ENCODE data around the gene AGO3. TPM values are rescaled to one million over a fixed set of nuclear protein-coding genes. Genes with fewer than 3 reads are reported as not detected.

Gene AGO3
- total and polyA plus RNA-seq, 10 of the 15 experiments (the other 5 are each of a cell fraction or from before 2014, with no cell fraction given) = 3.9 to 35.2 (median 12.5) TPM

DNA sequence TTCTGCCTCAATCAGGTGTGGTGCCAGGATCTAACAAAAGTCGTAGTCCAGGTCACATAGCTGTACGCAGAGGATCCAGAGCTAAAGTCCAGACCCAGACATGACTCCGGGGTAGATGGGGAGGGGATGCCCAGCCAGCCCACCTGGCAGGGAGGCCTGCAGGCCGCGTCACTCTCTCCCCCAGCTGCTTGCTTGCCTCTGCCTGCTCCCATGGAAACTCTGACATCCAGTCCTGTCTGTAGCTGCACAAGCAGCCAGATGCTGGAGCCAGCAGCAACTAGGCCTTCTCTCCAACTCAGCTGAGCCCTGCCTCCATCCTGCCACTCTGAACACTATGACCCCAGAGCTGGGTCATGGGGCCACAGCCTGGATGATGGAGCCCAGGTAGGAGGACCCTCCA lies 186.0 kb downstream of the AGO3 start:
- POLR2A ChIA-PET = no interaction called here
- Histone ChIP-seq H4K20me1 (ENCODE audit: control insufficient read depth, insufficient read depth) (no peaks in the 10 kb centered on the region), H3K79me2 (ENCODE audit: control insufficient read depth, insufficient read depth, low read length) (no peaks in the 10 kb centered on the region), H2AFZ (ENCODE audit: control insufficient read depth, low read depth, low read length) (no peak overlapping the region), H3K4me1 (ENCODE audit: control insufficient read depth, insufficient read depth, low read length) (no peaks in the 10 kb centered on the region), H3K4me3 (no peak overlapping the region), H3K27ac (ENCODE audit: control insufficient read depth, insufficient read depth) (no peak overlapping the region), H3K27me3 (replicated peaks in 1 of 2; ENCODE audit: control insufficient read depth in 2 of 2, insufficient read depth in 2 of 2, low read length in 1 of 2) (no peaks in the 10 kb centered on the region; a peak in 2 of 4 replicates), H3K36me3 (ENCODE audit: control insufficient read depth in 2 of 2, insufficient read depth in 2 of 2, low read length in 1 of 2) (no peaks in the 10 kb centered on the region), H3K9ac (ENCODE audit: control insufficient read depth, insufficient read depth, low read length) (no peak overlapping the region), H3K4me2 (ENCODE audit: control insufficient read depth, insufficient read depth) (no peak overlapping the region), H3K9me3 (replicated peaks; ENCODE audit: control insufficient read depth, insufficient read depth, low read length) (no peaks in the 10 kb centered on the region)
- CTCF ChIA-PET = interaction anchor here (1.0 kb wide), 1 partner anchor 18 kb away, joined by 4 read pairs; no protein-coding TSS in a partner anchor
- in situ Hi-C loops (cut with MboI) = no loop called here
- SMC1A ChIA-PET (ENCODE audit: uncharacterized antibody, unreplicated experiment) = interaction anchor here (1.0 kb wide), 1 partner anchor 18 kb away, joined by 3 read pairs; no protein-coding TSS in a partner anchor
- WGBS (ENCODE audit: insufficient coverage, insufficient replicate concordance, low lambda C conversion rate, missing lambda C conversion rate) = 51% methylated on average over 5 of the region's 5 CpGs
- ATAC-seq = no peak
- BruUV-seq (replicated peaks) = no TSS peak
- intact Hi-C loops (cut with micrococcal nuclease; ENCODE audit: unreplicated experiment) = no loop called here
- RAD21 ChIA-PET (ENCODE audit: unreplicated experiment) = interaction anchor here (0.9 to 1.3 kb wide), 3 partner anchors 14 to 71 kb away, joined by 3 to 4 read pairs (median 3); no protein-coding TSS in a partner anchor
- FAIRE-seq = no peak
- no peak for DNase-seq (ENCODE audit: low read depth, low spot score)
- TF ChIP-seq CEBPZ (IDR thresholded peaks at IDR 0.05; ENCODE audit: low read depth, low read length) = no peak
- TF ChIP-seq STAT1 (conservative IDR thresholded peaks at IDR 0.05) = no peak
- TF ChIP-seq NFXL1 (IDR thresholded peaks at IDR 0.05; ENCODE audit: borderline replicate concordance) = no peak
- TF ChIP-seq BCLAF1 (IDR thresholded peaks at IDR 0.05) = no peak
- no peak for TF ChIP-seq SMC3 (IDR thresholded peaks at IDR 0.05; ENCODE audit: borderline replicate concordance, low read length)
- no peak for TF ChIP-seq ZNF622 (IDR thresholded peaks at IDR 0.05)
- TF ChIP-seq EZH2 (IDR thresholded peaks at IDR 0.05; ENCODE audit: borderline replicate concordance, control insufficient read depth, low read depth, low read length) = no peak
- TF ChIP-seq GATAD2B (conservative IDR thresholded peaks at IDR 0.05; ENCODE audit: low read depth) = no peak
- no peak for TF ChIP-seq BRCA1 (IDR thresholded peaks at IDR 0.05; ENCODE audit: low read depth, low read length)
- no peak for TF ChIP-seq NR2C2 (IDR thresholded peaks at IDR 0.05; ENCODE audit: borderline replicate concordance, control insufficient read depth, insufficient read length, low read depth)
- TF ChIP-seq TAF1 (IDR thresholded peaks at IDR 0.05; ENCODE audit: borderline replicate concordance, low read depth, low read length) = no peak
- TF ChIP-seq REST (IDR thresholded peaks at IDR 0.05; ENCODE audit: low read depth, low read length) = no peak
- TF ChIP-seq PAX8 (IDR thresholded peaks at IDR 0.05) = no peak
- TF ChIP-seq HCFC1 (IDR thresholded peaks at IDR 0.05; ENCODE audit: low read length) = no peak
- no peak for TF ChIP-seq SREBF1 (IDR thresholded peaks at IDR 0.05; ENCODE audit: low read length)
- TF ChIP-seq SMAD1 (IDR thresholded peaks at IDR 0.05; ENCODE audit: low read depth, partially characterized antibody) = no peak
